HCT116 (cell line): ENCODE data around the gene NELL1.

Experiments
- ATF3 ChIP-seq: IDR thresholded peaks from 2 replicates; pipeline ENCODE4 v1.6.1; 2012
- CTCF ChIP-seq, 3 experiments: fragments of 200-600 bp in 1 of 3; sonication (generic) in 1 of 3; IDR thresholded peaks in 2 of 3; conservative IDR thresholded peaks in 1 of 3; 2 replicates each; pipeline ENCODE4 v1.5.1; 2012 to 2017; ENCODE audit warnings: low read depth in 2 of 3, low read length in 2 of 3, antibody characterized with exemption in 1 of 3, borderline replicate concordance in 1 of 3, control low read depth in 1 of 3, mild to moderate bottlenecking in 1 of 3, mixed read lengths in 1 of 3, mixed run types in 1 of 3, moderate library complexity in 1 of 3; ENCODE audit not compliant: insufficient read depth in 1 of 3
- EGR1 ChIP-seq: IDR thresholded peaks from 2 replicates; pipeline ENCODE4 v1.6.1; 2012; ENCODE audit warnings: low read depth
- EZH2 ChIP-seq: fragments of 200-600 bp; sonication (generic); IDR thresholded peaks from 2 replicates; pipeline ENCODE4 v1.6.1; 2017; ENCODE audit warnings: antibody characterized with exemption, mixed run types
- POLR2A ChIP-seq: IDR thresholded peaks from 2 replicates; pipeline ENCODE4 v1.7.0; 2011; ENCODE audit warnings: borderline replicate concordance; ENCODE audit not compliant: insufficient read depth, insufficient read length; ENCODE audit errors: extremely low read depth
- POLR2AphosphoS5 ChIP-seq: IDR thresholded peaks from 2 replicates; pipeline ENCODE4 v1.6.1; 2011; ENCODE audit warnings: mild to moderate bottlenecking, low read depth, low read length, moderate library complexity
- RAD21 ChIP-seq: IDR thresholded peaks from 2 replicates; pipeline ENCODE4 v1.6.1; 2012; ENCODE audit warnings: low read depth, mild to moderate bottlenecking
- SP1 ChIP-seq: IDR thresholded peaks from 2 replicates; pipeline ENCODE4 v1.6.1; 2012; ENCODE audit warnings: low read depth
- YY1 ChIP-seq: IDR thresholded peaks from 2 replicates; pipeline ENCODE4 v1.6.1; 2011; ENCODE audit warnings: low read length, low read depth, moderate library complexity, mild to moderate bottlenecking; ENCODE audit not compliant: insufficient replicate concordance; ENCODE audit errors: extremely low read depth
- ZNF274 ChIP-seq: fragments of 200-500 bp; sonication (Bioruptor generic); IDR thresholded peaks from 2 replicates; pipeline ENCODE4 v1.6.1; 2014; ENCODE audit warnings: mild to moderate bottlenecking, low read depth, low read length, inconsistent platforms

GRCh38 chr11:21414953-21415352, 745.6 kb downstream of the NELL1 start:
- no peak for TF ChIP-seq ATF3
- no peak for TF ChIP-seq CTCF (IDR thresholded peaks at IDR 0.05 in 2 of 3, conservative IDR thresholded peaks at IDR 0.05 in 1 of 3; ENCODE audit: borderline replicate concordance in 1 of 3, insufficient read depth in 1 of 3, low read depth in 2 of 3, low read length in 2 of 3)
- no peak for TF ChIP-seq EGR1
- no peak for TF ChIP-seq POLR2A
- no peak for TF ChIP-seq EZH2
- no peak for TF ChIP-seq YY1
- TF ChIP-seq SP1: no peak
- TF ChIP-seq ZNF274: no peak
- TF ChIP-seq POLR2AphosphoS5: no peak
- TF ChIP-seq RAD21: no peak
